ENCODE results near the gene NKAIN2. TPM values are rescaled to one million over a fixed set of nuclear protein-coding genes. Genes with fewer than 3 reads are reported as not detected.

NKAIN2 gene
- total RNA-seq, 1 experiment from 2014 or later = not detected

- DNase-seq (ENCODE audit: low read depth, low spot score) = no peak
- H3K4me2 ChIP-seq (ENCODE audit: low read length) = no peak overlapping the region
- BruUV-seq (replicated peaks) = no TSS peak
- H3K27me3 ChIP-seq (ENCODE audit: insufficient read depth, low read length) = peaks cover 9% of the 10 kb centered on the region; the same call in 1 of the 2 replicates
- H3K4me3 ChIP-seq (replicated peaks in 1 of 2; ENCODE audit: low read depth in 1 of 2, low read length in 2 of 2) = no peak overlapping the region
- no peak for TF ChIP-seq EZH2 (IDR thresholded peaks at IDR 0.05)
- no peak for TF ChIP-seq SRF (IDR thresholded peaks at IDR 0.05; ENCODE audit: low read depth)
- no peak for TF ChIP-seq YY1 (IDR thresholded peaks at IDR 0.05; ENCODE audit: extremely low read depth, insufficient replicate concordance, low read depth, low read length)
- TF ChIP-seq EGR1 (IDR thresholded peaks at IDR 0.05; ENCODE audit: low read depth) = no peak
- no peak for TF ChIP-seq POLR2A (IDR thresholded peaks at IDR 0.05; ENCODE audit: borderline replicate concordance, extremely low read depth, insufficient read depth, insufficient read length)
- TF ChIP-seq FOSL1 (IDR thresholded peaks at IDR 0.05; ENCODE audit: low read depth) = no peak
- TF ChIP-seq EZH2phosphoT487 (IDR thresholded peaks at IDR 0.05; ENCODE audit: borderline replicate concordance) = no peak
- no peak for TF ChIP-seq ATF3 (IDR thresholded peaks at IDR 0.05)
- no peak for TF ChIP-seq CEBPB (IDR thresholded peaks at IDR 0.05; ENCODE audit: low read depth)
- no peak for TF ChIP-seq CTCF (IDR thresholded peaks at IDR 0.05 in 2 of 3, conservative IDR thresholded peaks at IDR 0.05 in 1 of 3; ENCODE audit: borderline replicate concordance in 1 of 3, insufficient read depth in 1 of 3, low read depth in 2 of 3, low read length in 2 of 3)
- no peak for TF ChIP-seq MAX (IDR thresholded peaks at IDR 0.05)
- no peak for TF ChIP-seq ZBTB33 (IDR thresholded peaks at IDR 0.05; ENCODE audit: extremely low read depth, insufficient replicate concordance, low read length)
- TF ChIP-seq ZFX (IDR thresholded peaks at IDR 0.05) = no peak
- no peak for TF ChIP-seq POLR2AphosphoS5 (IDR thresholded peaks at IDR 0.05; ENCODE audit: low read depth, low read length)
- H3K9me3 ChIP-seq (ENCODE audit: control insufficient read depth in 1 of 2, insufficient read depth in 1 of 2, low read depth in 1 of 2, low read length in 2 of 2) = no peaks in the 10 kb centered on the region
- no peaks in the 10 kb centered on the region for H3K79me2 ChIP-seq (ENCODE audit: insufficient read depth, low read length)
- POLR2A ChIA-PET = no interaction called here
- H4K20me1 ChIP-seq (ENCODE audit: insufficient read depth) = no peaks in the 10 kb centered on the region
- ATAC-seq = no peak
- RAD21 ChIA-PET (ENCODE audit: low non-redundant PET in 1 of 2, low total read pairs in 2 of 2, uncharacterized antibody in 2 of 2, unreplicated experiment in 2 of 2) = no interaction called here
- no peak overlapping the region for H3K27ac ChIP-seq (ENCODE audit: low read depth, low read length)
- H3K36me3 ChIP-seq (ENCODE audit: control insufficient read depth in 1 of 2, insufficient read depth in 2 of 2, low read length in 2 of 2) = no peaks in the 10 kb centered on the region
- CTCF ChIA-PET = interaction anchor here (1.0 kb wide), 1 partner anchor 14 kb away, joined by 3 read pairs; no protein-coding TSS in a partner anchor
- no peaks in the 10 kb centered on the region for H3K4me1 ChIP-seq (ENCODE audit: control insufficient read depth in 1 of 2, insufficient read depth in 2 of 2, low read length in 2 of 2)
- no peak overlapping the region for H2AFZ ChIP-seq (ENCODE audit: low read depth, low read length, poor library complexity, severe bottlenecking)
- intact Hi-C loops (cut with micrococcal nuclease) = loop anchor here (5.0 kb wide), 1 partner anchor 36 kb away; no protein-coding TSS in a partner anchor
- no peak overlapping the region for H3K9ac ChIP-seq (ENCODE audit: low read length)
- no peaks in the 10 kb centered on the region for H3K9me2 ChIP-seq (ENCODE audit: insufficient read depth)
Observed at GRCh38 chr6:124738482-124738881, 934.8 kb downstream of the NKAIN2 start.
